AG09319 (cell line): ENCODE results near the gene ATG7.

Experiments
- DNase-seq: peaks from one replicate; pipeline ENCODE4 v3.0.0-alpha.2; 2010; ENCODE audit warnings: low read depth; ENCODE audit errors: extremely low read depth
- CTCF ChIP-seq: IDR thresholded peaks from 2 replicates; pipeline ENCODE4 v1.5.1; 2011; ENCODE audit warnings: low read depth, mild to moderate bottlenecking, inconsistent platforms, low read length, moderate library complexity

ATG7 gene

GRCh38 chr3:11274566-11275142 is 2.5 kb downstream of the ATG7 start:
- no peak for TF ChIP-seq CTCF
- no peak for DNase-seq

- no peak for DNase-seq
Measured at GRCh38 chr3:11275926-11276325, 3.7 kb downstream of the ATG7 start.

DNA sequence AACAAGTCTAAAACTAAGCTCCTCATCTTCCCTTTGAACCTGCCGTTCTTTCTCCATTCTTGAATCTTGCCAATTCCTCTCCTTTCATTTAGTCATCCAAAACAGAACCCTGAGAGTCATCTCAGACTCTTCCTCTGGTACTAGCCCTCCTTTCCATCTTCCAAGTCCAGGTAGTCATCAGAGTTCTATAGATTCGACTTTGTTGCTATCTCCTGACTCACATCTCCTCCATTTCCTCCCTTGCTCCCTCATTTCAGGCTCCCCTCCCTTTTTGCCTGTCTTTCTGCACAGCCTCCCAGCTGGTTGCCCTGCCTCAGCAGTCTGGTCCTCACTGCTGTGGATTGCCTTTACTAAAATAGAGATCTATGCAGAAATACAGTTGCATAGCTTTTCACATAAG is 4.7 kb downstream of the ATG7 start:
- no peak for DNase-seq
- TF ChIP-seq CTCF = no peak

More at GRCh38 chr3:11275926-11276325, 3.7 kb downstream of the ATG7 start:
- TF ChIP-seq CTCF = no peak

DNA sequence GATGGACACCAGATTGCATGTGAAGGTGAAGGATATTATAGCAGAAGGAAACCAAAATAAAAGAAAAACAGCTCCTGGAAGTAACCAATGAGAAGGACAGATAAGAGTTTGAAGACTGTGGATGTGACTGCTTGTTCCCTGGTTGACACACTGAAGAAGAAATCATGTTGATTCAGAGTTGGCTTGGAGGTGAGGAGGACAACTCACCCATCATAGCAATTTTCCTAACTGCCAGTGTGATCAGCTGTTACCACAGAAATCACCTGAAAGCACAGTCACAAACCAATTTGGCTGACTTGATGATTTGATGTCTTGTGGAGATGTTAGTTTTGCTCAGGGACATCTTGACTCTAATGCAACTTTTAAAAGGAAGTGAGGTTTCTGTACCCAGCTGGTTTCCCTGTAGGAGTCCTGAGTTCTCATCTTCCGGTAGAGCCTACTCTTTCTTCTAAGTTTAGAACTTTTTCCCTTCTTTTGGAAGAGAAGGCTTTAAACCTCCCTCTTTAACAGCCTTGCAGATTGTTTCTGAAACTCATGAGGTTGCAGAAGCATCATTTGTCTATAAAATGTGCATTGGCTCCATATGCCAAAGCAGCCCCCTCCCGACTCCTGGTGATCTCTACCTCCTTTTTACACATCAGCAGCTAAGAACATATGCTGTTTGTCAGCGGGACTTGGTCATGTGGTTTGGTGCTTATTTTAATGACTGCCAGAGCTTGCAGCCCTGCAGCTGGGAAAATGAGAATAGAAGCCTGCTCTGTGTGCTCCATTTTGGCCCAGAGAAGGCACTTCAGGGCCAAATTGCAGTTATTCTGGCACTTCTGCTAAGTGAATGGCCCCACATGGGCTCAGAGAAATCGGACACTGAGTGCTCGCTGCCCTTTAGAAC is 10.3 kb downstream of the ATG7 start:
- TF ChIP-seq CTCF = no peak
- DNase-seq = no peak

DNA sequence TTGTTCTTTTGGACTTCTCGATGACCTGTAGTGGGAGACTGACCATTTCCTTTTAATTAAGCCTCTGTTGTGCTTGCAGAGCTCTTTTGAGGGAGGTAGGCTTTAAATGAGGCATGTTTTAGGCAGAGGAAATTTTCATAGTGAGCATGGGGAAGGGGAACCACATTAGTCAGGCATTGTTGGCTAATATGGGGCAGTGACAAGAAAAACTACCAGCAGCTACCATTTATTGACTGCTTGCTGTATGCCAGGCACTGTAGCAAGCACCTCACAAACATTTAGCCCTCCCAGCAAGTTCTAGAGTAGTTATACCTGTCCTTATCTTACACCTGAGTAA is 10.9 kb downstream of the ATG7 start:
- no peak for DNase-seq
- no peak for TF ChIP-seq CTCF

DNA sequence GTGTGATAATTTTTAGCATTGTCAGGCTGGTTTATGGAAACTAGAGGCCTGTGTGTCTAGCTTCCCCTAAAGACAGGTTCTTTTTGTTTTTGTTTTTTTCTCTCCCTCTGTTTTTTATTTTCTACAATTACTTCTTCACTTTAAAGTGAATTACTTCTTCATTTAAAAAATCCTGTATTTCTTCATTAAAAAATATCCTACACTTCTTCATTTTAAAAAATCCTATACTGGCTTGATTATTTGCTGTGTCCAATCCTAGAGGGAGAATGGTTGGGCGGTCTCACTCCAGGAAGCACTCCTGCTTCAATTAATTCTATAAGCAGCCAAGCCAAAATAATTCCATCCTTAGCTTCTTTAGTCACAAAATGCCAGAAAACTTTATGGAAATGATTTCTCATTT is 11.8 kb downstream of the ATG7 start:
- no peak for TF ChIP-seq CTCF

GRCh38 chr3:11285471-11285870 is 13.3 kb downstream of the ATG7 start:
- no peak for DNase-seq
- TF ChIP-seq CTCF = no peak

More for the DNA sequence above, 11.8 kb downstream of the ATG7 start:
- DNase-seq = no peak
